HG03066 (cell line): Measurements from ENCODE around the gene ADH1B.
A peak's percentile ranks its signal among the peaks of the same experiment; 100 is the strongest.
"Not testable (repeated sequence)": the region's sequence is repeated elsewhere in the genome, so short reads cannot be mapped to it uniquely, and the experiment has no call there.

ENCODE experiments used
- ATAC-seq: cut with Tn5 transposase; IDR thresholded peaks from one replicate; pipeline ENCODE4 v1.9.1; 2021; ENCODE audit warnings: low read depth; ENCODE audit not compliant: unreplicated experiment

The ADH1B gene

GRCh38 chr4:99321241-99322191 lies at the start of gene ADH1B:
Gene ADH1B (minus strand): TSS chr4:99321401. CDS start chr4:99321331, 70 bp downstream.
- no peak for ATAC-seq

GRCh38 chr4:99367817-99368216 lies 46.6 kb upstream of the ADH1B start:
- not testable (repeated sequence) for ATAC-seq

DNA sequence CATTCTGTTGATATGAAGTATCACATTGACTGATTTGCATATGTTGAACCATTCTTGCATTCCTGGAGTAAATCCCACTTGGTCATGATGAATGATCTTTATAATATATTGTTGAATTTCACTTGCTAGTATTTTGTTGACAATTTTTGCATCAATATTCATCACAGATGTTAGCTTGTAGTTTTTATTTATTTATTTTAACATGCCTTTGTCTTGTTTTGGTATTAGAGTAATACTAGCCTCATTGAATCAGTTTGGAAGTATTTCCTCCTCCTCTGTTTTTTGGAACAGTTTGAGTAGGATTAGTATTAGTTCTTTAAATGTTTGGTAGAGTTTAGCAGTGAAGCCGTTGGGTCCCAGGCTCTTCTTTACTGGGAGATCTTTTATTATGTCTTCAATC lies 45.3 kb upstream of the ADH1B start:
- ATAC-seq, result no peak

- no peak for ATAC-seq
Observed at GRCh38 chr4:99362768-99363167, 41.6 kb upstream of the ADH1B start.

DNA sequence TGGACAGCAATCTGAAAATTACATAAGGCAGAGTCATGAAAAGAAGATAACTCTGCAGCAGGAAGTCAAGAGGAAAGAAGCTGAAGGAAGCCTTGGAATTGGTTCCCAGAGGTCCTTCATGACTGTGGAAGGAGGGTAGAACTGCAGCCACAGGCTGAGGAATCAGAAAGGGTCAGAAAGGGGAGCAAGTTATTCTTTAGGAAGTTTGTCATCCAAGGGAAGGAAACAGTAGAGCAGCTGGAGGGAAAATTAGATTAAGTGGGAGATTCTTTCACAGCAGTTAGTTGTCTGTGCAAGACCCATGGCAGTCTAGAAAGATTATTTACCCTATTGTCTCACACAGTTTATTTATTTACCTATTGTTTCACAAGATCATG lies 40.7 kb upstream of the ADH1B start:
- ATAC-seq, result no peak

- no peak for ATAC-seq
Observed at GRCh38 chr4:99361268-99361898, 40.2 kb upstream of the ADH1B start.

- no peak for ATAC-seq
Observed at GRCh38 chr4:99359480-99360204, 38.4 kb upstream of the ADH1B start.

DNA sequence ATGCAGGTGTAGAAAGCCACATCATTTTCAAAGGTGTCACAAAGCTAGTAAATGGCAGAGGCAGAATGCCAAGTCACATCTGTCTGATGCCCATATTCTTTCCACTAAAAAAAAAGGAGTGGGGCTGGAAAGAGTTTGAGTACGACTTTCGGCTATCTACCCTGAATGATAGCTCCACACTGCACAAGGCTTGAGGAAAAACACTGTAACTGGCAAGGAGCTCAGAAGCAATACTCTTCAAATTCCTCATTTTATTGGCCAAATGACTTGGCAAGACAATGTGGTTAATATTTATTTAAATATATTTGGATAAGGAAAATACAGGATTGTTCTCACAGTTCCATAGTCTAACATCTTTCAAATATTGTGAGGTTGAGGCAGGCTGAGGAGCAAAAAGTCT lies 36.7 kb upstream of the ADH1B start:
- no peak for ATAC-seq

DNA sequence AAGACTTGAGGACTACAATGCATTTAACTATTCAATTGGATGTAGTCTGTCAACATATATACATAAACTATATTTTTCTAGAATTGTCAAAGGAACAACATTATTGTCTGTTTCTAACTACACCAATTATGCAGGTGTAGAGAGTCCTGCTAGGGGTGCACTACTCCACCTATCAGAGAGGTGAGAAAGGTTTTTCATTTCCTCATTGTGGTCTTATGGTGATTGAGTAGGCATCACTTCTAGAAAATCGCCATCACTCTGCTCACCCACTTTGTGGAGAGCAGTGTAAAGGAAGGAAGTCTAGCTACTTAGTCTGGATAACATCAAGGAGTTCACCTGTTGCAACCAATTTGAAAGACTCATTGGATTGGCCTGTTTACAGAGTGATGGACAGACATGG lies 35.8 kb upstream of the ADH1B start:
- ATAC-seq, result peak; percentile 69

DNA sequence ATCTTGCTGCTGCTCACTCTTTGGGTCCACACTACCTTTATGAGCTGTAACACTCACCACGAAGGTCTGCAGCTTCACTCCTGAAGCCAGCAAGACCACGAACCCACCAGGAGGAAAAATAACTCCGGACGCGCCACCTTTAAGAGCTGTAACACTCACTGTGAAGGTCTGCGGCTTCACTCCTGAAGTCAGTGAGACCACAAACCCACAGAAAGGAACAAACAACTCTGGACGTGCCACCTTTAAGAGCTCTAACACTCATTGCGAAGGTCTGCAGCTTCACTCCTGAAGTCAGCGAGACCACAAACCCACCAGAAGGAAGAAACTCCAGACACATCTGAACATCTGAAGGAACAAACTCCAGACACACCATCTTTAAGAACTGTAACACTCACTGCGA lies 34.9 kb upstream of the ADH1B start:
- not testable (repeated sequence) for ATAC-seq

DNA sequence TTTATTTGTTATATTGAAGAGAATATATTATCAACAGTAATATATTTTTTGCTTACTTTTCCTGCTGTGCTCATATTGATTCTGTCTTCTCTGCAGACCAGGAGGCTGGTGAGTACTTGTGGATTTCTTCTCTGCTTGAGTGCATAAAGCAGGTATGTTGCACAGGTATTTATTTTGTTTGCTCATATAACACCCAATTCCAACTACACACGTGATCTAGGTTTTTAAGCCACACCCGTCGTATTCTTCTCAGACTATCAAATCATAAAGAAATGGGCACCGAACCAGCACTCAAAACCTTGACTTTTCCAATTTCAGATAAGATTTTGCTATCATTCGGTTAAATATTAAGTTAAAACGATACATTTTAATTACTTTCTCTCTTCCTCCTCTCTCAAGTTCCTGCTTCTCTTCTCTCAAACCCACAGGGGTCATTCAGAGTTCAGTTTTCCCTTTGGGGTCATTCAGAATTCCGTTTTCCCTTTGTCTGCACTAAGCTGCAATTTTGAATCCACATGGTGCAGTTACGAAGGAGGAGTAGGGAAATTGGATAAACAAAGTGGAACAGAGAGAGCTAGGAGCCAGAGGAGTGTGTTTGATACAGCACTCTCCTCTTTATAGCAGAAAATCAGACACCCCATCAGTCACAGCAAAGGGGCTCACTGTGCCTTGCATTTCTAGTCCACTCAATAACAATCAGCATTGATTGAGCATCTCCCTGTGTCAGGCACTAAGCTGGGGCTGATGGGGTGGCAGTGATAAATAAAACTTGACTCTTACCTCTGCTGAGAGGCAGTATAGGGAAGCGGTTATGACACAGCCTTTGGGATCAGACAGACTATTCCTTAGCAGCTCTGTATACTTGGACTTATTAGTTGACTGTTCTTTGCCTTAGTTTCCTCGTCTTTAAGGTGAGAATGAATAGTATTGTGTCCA lies 31.7 kb upstream of the ADH1B start, which contains the start of gene ADH1C:
TSS of gene ADH1C (minus strand) at position 145 of the 936 bp plus-strand sequence. CDS start at position 74, 71 bp downstream.
- ATAC-seq, result no peak

DNA sequence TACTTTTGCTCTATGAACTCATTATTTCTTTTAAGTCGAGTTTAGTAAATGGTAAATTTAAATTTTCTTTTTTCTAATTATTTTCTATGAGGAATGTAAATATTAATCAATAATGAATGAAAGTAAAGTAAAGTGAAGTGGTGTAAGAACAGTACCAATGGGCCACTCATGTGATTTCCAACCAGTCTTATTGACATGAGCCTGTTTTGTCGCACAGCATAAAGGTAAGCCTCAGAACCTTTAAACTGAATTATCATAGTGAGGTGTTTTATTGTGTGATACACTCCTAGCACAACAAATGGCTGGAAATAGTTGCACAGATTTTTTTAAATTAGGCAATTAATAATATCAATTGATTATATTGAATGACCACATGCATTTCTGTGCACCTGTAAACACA lies 30.3 kb upstream of the ADH1B start:
- ATAC-seq, result no peak

- no peak for ATAC-seq
Observed at GRCh38 chr4:99349338-99349737, 28.1 kb upstream of the ADH1B start.

- ATAC-seq, result not testable (repeated sequence)
Observed at GRCh38 chr4:99342624-99343023, 21.4 kb upstream of the ADH1B start.

DNA sequence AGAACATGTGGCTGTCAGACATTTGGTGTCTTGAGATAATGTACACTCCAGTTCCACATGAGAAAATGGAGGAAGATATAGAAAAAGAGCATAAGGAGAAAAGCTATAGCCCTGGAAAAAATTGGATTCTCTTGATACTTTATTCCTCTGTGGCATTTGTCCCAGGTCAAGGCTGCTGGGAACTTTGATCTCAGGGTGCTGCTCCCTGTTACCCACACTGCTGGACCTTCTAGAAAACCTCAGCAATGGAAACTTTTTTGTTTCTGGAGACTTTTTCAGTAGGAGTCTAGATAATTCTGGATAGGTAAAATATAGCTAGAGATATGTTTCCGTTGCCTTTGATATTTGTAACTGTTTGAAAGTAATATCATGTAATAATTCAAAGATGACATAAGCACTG lies 20.2 kb upstream of the ADH1B start:
- ATAC-seq, result no peak

- ATAC-seq, result no peak
Observed at GRCh38 chr4:99339172-99339571, 18.0 kb upstream of the ADH1B start.

GRCh38 chr4:99336553-99336952 lies 15.4 kb upstream of the ADH1B start:
- no peak for ATAC-seq

DNA sequence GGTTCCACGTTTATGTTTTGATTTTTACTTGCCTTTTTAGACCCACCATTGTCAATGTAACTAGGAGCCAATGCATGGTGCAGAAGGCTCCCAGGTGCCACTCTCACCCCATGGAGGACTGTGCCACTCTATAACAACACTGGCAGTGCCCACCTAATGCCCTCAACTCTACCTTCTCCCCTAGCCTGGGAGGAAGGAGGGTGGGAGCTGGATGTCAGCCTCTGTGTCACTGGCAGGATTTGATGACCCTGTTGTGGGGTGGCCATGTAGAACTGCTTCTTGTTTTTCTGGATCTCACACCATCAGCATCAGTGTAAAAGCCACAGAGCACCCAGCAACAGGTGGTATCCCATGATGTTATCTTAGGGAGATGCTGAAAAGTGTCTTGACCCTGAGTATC lies 13.7 kb upstream of the ADH1B start:
- ATAC-seq, result no peak

GRCh38 chr4:99330648-99331047 lies 9.4 kb upstream of the ADH1B start:
- ATAC-seq, result no peak

DNA sequence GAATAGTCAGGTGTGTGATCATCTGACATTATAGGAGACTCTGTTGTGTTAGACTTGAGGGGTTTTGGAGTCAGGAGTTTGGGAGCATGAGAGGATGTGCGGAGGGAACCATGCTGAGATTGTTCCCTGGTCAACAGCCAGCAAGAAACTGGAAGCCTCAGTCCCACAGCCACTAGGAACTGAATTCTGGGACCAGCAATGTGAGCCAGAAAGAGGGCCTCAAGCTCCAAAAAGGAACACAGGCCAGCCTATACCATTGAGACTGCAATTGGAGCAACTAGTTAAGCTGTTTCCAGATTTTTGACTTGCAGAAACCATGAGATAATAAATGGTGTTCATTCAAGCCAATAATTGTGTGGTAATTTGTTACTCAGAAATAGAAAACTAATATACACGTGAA lies 8.7 kb upstream of the ADH1B start:
- no peak for ATAC-seq
